GM21526 (cell line): ENCODE measurements around the gene CISH.

ENCODE experiments used
- ATAC-seq: cut with Tn5 transposase; IDR thresholded peaks from one replicate; pipeline ENCODE4 v1.9.1; 2021; ENCODE audit warnings: moderate library complexity; ENCODE audit not compliant: unreplicated experiment, low FRiP score

CISH gene

DNA sequence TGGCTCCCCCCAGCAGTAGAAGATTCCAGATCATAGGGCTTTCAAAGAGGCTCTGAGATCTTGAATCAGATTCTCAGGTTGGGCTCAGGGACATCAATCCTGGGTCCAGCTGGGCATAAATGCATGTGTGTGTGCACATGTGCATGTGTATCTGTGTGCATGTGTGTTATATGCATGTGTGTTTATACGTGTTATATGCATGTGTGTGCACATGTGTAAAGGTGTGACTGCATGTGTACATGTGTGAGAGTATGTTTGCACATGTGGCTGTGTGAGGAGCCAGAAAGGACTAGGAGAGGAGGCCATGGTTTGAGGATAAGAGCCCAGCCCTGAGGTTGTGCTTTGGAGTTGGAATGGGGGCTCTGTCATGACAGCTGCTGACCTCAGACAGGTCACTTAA, 3.6 kb upstream of the CISH start:
- no peak for ATAC-seq

DNA sequence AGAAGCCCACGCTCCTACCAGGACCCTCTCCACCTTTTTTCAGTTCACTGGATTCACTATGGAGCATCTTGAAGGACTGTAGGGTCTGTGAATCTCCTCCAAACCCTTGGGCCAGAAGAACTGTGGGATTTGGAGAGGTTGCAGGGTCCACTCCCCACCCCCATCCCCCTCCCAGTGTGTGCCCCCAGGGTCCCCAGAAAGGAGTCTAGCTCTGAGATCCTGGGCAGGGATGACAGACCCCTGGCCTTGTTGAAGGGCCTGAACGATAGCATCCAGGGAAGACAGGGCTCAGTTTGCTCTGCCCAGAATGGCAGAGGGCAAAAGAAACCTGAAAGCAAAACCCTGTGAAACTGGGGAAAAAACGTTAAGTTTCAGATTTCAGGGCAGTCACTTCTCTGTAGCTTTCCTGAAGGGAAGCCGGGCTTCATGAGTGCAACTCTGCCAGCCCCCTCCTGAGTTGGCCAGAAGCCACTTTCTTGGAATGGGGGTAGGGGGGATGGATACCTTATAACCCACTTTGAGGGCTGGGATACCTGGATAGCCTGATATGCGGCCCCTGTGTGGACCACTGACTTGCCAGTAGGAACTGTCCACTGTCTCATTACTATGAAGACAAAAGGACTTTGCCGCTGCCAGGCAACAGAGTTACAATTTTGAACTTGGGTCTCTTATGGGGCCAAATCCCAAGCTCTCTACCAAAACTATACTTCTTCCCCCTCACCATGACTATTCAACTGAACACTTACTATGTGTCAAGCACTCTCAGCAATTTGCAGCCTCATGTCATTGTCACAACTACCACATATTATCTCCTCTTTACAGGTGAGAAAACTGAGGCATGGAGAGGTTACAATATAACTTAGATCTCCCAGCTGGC, 1.6 kb upstream of the CISH start:
- ATAC-seq: no peak

DNA sequence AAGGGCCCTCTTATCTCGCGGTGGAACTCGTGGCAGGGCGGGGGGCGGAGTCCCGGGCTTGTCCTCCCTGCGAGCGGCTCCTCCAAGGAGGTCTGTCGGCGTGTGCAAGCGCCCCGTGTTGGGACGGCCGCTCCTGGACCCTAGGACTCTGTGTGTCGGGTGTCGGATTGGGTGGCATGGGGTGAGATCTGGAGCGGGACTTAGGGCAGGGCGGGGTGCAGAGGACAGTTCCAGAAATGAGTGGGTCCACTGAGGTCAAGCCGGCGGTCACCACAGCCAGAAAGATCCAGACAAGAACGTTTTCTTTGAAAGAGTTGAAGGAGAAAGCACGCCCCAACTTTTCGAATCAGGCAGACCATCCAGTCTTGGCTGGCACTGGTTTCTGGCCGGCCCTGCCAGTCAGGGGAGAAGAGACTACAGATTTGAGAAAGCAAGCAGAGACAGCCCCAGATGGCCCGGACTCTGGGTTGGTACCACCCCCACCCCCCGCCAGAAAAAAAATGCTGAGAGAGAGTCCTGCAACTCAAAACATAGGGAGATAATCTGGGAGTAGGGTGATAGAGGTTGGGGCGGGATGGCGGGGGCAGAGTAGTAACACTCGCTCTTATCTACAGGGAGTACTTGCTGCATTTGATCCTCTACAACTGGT, 784 bp upstream of the CISH start:
- ATAC-seq: peak; percentile 6

DNA sequence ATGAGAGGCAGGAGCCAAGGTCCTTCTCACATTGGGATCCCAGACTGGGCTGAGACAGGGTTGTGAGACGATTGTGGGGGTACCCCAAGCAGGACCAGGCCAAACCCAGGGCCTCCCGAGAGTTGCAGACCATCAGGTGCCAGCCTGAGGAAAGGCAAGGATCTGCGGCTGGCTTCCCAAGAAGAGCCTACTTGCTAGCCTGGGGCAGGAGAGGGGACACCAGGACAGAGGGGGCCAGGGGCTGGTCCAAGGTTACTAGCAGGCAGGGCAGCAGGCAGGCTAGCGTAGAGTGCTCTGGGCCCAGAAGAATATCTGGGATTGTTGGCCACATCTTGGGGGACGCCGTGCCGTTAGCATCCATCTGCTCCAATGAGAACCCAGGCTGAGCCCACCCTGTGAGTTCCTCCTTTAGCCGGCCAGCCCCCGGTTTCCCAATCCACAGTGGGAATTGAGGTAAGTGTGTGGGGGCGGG, 546 bp downstream of the CISH start:
- no peak for ATAC-seq

DNA sequence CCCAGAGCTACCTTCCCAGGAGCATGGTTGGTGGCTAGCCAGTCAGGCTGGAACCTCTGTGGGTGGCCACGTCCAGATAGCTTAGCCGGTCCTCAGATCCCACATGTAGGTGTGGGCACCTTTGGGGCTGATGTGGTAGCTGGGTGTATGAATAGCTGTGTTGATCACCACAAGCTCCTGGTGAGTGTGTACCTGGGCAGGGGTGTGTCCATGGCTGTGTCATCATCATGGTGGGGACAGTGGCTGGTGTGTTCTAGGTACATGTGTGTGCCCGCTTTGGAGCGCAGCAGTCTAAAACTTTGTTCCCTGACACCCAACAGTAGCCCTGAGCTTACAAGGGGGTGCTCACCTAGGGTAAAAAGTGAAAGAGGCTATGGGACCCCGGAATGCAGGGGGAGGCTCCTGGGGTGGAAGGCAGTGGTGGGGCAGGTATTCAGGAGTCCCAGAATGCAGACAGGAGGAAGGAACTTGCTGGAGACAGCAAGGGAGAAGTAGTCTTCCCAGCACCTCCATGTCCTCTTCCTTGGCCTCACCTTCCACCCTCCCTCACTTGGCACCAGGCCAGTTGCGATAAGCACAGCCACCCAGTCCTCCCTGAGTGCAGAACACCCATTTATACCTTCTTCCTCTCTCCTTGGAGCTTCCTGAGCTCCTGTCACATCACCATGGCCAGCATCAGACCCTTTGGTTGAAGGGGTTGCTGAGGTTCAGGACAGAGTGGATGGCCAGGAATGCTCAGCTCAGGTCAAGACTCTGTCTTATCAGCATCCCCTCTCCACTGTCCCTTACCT, 1.2 kb downstream of the CISH start:
- ATAC-seq: no peak

DNA sequence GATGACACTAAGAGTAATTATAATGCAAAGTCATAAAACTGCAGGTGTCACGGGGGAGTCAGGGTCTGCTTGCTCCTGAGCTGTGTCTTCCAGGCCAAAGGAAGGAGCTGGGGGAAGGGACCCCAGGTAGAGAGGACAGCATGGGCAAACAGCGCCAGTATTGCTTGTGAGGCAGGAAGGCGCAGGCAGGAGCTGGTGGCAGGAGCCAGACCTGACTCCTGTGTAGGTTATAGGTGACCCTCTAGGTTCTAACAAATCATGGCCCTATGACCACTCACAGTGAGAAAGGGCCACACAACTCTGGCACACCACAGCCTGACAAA, 1.9 kb downstream of the CISH start:
- ATAC-seq: no peak

DNA sequence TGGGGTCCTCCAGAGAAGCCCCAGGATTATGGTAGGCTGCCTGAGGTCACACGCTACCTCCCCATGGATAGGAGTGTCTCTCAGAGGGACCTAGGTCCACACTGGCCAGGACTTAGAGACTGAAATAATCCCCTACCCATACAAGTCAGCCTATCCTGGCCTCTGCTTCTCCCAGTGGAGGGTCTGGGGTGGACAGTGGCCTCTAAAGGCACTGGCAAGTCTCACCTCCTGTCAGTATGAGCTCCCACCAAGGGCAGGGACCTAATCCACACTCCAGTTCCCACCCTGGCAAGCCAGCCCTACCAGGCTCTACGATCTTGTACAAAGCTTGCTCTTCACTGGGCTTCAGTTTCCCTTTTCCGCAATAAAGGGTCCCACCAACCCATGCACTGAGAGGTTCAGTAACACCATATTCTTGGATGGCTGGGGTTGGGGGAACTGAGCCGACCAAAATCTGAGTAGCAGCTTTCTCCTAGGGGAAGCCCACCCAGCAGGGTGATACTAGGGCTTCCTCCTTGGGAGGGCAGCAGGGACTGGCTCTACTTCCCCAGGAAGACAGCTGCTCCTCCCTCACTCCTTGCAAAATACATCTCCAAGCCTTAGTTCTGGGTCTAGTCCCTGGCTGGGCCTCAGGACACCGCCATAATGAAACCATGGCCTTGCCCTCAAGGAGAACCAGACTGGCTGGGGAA, 2.4 kb downstream of the CISH start:
- no peak for ATAC-seq

DNA sequence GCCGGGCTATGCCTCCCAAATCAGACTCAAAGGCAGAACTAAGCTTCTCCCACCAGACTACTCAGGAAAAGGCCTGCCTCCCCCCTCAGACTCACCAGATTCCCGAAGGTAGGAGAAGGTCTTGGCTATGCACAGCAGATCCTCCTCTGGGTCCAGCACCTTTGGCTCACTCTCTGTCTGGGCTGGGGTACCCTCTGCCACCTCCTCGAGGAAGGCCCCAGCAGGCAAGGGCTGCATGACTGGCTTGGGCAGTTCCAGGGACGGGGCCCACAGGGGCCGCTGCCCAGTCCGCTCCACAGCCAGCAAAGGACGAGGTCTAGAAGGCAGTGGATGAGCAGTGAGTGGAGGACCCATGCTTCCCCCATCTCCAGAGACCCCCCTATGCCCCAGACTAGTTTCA, 3.3 kb downstream of the CISH start:
- no peak for ATAC-seq

DNA sequence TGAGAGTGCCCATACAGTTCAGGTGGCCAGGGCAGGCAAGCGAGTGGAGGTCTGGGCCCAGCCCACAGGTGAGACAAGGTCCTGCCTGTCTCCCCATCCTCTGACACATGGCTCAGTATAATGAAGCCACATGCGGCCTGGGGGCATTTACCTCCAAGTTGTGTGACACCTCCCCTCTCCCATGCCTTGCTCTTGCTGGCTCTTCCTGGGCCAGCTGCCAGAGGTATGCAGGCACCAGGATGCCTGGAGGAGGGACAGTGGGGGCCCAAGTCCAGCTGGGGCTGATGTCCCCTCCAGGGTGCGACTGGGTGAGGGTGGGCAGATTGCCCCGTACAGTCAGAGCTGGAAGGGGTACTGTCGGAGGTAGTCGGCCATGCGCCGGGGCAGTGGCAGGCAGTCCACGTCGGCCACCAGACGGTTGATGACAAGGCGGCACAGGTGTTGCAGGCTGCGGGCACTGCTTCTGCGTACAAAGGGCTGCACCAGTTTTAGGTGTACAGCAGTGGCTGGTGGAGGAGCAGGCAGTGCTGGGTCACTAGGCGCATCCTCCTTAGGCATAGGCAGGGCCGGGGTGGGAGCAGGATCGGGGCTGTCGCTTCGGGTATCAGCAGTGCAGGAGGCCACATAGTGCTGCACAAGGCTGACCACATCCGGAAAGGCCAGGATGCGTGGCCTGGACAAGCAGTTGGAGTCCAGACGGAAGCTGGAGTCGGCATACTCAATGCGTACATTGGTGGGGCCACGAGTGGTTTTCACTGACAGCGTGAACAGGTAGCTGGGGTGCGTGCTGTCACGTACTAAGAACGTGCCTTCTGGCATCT, 4.1 kb downstream of the CISH start:
- ATAC-seq: no peak

DNA sequence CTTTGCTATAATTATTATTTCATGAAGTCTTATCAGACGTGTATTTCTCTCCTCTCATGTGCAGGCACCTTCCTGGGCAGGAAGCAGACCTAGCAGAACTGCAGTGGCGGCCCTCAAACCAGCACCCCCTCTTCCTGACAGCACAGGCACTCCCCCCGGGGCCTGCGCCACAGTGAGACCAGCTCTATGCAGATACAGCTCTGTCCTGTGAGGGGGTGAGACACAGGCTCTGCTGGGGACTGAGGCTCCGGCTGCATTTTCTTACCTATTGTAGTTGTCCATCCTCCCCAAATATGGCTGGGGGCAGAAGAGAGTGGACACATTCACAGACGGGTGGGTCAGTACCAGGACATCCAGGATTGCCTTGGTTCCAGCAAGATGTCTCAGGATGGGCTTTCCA, 5.0 kb downstream of the CISH start:
- no peak for ATAC-seq

DNA sequence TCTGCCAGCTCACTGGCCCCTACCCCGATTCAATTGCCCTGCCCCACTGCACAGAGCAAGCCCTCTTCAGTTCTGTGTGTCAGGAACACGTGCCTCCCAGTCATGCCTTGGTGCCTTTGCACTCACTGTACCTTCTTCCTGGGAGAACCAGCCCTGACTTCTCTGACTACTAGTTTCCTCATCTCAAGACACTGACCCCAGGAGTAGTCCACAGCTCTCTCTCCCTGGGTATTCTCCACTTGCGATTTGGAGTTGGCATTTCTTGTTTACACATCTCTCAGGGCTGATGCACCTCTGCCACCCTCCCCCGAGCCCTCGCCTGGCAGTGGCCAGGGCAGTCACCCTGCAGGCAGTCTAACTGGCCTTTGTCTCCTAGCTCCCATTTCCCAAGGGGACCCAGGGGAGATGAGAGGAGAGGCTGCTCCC, 5.7 kb downstream of the CISH start:
- ATAC-seq: no peak

DNA sequence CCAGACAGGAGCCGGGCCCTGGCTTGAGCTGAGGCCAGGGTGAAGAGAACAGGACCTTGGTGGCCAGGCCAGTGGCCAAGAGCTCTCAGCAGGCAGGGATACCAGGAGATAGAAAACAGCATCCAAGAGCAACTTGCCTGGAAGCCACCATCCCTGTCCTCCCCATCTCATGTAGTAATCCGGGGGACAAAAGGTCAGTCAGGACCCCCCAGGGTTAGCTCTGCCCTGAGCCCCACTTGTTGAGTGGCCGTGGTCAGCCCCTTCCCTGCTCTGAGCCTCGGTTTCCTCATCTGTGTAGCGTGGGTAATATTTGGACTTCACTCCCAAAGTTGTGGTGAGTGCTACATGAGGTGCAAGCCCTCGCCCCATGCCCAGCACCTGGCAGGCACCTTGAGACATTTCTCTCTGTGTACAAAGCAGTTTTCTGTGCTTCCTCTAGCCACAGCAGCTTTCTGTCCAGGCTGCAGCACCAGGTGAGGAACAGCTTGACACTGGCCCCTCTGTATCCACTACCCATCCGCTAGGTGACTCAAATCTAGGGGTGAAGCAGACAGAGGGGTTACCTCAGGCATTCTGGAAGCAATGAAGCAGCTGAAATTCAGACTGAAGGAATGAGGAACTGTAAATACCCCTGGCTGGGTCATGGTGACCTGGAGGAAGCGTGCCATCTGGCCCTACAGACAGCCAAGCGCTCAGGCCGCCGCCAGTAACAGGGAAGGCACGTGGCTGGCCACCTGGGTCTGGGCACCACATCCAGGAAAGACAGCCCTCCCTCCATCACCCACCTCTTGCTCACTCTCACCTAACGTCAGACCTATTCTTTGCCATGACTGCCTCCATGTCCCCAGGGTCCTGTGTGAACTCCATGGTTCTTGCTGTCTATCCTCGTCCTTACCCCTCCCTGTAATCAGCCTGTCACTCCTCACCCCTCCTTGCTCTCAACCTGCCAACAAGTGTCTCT, 6.7 kb downstream of the CISH start:
- ATAC-seq: no peak

DNA sequence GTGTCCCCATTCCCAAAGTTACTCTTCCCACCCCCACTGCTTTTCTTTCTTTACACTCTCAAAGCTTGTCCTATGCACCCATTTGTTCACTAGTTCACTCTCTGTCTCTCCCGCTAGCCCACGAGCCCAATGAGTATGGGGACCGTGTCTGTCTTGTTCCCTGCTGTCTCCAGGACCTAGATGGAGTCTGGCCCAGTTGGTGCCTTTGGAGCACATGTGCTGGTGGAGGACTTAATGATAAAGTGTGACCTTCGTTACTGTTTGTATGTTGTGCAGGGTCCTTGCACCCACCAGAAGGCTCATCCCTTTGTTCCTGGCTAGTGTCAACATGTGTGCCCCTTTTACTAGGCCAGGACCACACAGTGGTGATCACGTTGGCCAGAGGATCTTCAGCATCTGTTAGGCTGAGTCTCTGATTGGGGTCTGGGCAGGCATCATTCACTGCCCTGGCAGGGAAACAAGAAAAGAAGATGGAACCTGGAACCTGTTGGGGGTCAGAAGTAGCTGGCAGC, 7.4 kb downstream of the CISH start:
- no peak for ATAC-seq

DNA sequence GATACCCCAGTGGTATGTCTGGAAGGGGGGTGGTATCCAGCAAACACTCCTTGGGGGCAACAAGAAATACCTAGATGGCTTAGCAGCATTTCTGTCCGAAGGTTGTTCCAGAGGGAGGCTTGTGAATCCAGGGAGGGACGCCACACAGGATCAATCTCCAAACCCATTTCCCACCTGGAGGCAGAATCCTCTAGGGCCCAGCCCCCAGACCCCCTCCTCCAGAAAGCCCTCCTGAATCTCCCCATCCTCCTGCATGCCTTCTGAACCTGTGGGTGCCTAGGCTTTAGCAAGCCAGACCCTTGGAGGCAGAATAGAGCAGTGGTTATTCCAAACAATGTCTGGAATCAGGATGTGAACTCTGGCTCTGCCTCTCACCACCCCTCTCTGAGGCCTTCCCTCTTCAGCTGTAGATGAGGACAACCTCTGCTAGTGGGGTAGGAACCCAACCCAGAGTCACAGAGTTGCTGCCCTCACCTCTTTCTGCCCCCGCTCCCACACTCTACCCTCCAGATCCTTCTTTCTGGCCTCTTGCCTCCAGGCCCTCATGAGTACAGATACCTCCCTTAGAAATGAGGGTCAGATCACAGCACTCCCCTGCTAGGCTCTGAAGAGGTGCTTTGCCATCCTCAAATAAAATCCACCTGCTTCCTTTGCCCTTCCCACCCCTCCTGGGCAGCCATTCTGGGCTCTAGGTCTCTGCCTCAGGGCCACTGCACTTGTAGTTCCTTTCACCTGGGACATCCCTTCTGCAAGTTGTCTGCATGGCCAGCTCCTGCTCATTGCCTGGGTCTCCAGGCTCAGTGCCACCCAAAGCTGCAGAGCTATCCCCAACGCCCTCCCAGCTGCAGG, 8.1 kb downstream of the CISH start:
- ATAC-seq: no peak

DNA sequence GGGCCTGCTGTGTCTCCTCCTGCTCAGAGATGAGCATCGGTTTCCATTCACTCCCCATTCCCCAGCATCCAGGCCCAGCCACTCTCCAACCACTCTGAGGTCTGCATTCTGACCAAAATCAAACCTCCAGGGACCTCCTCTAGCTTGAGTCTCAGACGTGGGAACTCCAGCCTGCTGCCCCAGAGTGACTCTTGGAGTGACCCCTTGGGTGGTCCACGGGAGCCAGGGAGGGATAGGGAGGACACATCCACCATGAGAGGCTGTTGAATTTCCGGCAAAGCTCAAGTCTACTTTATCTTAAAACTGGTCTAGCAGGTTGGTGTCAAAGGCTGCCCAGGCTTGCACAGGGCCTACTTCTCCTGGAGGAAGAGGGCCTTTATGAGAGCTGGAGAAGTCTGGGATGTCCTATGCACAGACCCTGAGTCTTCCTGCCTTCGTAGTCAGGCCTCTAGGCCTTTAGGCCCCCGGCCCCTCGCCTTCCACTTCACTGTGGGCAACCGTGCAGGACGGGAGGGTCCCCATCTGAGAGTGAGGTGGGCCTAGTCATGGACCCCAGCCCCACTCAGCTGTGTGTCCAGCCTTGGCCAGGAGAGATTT, 8.9 kb downstream of the CISH start:
- ATAC-seq: no peak

DNA sequence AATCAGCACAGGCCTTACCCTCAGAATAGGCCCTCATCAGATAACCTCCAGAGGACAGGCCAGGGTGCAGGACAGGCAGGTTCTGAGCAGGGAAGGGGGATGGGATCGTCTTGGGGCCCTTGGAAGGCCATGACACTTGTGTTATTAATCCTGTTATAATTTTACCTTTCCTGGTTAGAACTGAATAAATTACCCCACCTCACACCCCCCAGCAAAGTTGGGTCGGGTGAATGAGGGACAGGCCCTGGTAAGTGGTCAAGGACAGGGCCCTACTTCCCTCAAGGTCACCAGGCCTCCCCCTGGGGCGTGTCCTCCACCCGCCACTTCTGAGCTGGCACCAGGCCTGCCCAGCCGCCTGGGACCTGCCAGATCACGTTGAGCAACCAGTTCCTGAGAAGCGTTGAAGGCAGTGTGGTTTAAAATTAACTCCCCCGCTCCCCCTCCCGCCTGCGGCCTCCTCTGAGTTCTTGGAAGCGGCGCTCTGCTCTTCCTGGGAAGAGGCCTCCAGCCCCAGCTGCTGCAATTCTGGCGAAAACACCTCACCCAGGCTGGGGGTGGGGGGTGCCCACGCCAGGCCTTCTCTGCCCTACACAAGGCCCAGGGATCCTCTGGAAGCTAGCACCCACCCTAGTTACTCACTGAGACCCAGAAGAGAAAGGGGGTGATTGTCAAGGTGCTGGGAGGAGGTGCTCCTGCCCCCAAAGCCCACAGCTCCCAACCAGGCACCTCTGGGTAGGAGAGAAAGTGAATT, 10.6 kb downstream of the CISH start:
- no peak for ATAC-seq
